Renal cortical epithelial cell (primary cell): ENCODE data around the gene GDF11. TPM values are rescaled to one million over a fixed set of nuclear protein-coding genes. Genes with fewer than 3 reads are reported as not detected.

Source experiments
- DNase-seq: peaks from one replicate; pipeline ENCODE4 v3.0.0-alpha.2; 2011; ENCODE audit warnings: low read depth
- total RNA-seq: library from RNA; depleted of rRNA; stranded (reverse); fragments of >200 nt; gene quantifications from 2 replicates; pipeline ENCODE4 v1.2.3, GENCODE V29; 2014

The GDF11 gene
- total RNA-seq, 1 donor from 2014 or later = 7.7 TPM

DNA sequence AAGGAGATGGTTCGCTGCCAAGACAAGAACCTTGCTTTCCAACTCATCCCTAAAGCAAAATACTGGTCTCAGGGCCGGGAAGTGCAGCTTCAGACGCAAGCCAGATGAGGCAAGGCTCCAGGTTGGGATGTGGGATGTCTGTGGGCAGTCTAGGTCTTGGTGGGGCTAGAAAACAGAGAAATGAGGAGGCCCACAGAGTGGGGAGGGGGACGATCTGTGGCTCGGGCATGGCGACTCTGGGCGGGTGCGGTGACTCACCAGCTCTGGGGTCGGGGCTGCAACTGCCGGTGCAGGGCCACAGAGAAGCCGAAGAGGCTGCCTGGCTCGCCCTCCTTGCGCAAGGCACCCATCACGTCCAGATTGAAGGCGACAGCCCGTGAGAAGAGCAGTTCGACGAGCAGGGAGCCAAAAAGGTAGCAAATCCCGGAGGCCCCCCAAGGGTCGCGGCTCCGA is 35.7 kb upstream of the GDF11 start:
- DNase-seq = no peak

DNA sequence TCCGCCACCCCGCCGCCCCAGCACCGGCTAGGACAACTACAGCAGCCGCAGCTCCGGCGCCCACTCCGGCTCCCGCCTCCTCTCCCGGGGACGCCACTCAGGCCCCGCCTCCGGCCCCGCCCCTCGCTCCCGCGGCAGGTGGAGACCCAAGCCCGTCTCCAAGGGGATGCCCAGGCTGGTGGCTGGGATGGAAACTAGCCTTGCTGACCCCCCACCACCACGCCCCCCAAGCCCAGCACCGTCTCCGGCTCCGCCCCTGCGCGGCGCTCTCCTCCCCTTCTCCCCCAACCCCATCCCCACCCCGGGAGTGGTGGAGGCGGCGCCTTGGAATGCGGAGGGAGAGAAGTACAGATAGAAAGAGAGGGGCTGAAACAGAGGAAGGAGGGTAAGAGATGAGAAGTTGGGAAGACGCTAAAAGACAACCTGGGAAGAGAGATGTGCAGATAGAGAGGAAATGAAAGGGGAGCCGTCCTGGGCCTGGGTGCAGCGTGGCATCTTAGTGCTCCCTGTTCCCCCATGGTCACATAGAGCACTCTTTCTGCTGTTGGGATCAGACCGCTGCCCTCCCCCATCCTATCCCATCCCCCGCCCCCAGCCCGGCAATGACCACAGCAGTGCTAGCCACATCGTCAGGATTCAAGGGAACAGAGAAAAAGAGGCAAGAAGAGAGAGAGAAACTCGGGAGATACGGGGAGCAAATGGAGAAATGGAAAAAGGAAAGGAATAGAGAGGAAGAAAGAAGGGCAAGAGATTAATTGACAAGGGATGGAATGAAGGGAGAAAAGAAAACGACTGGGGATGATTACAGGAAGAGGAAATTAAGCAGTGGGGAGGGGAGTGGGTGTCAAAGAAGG is 34.9 kb upstream of the GDF11 start, which contains the start of gene ITGA7:
ITGA7 (minus strand) TSS at position 64 of the 854 bp plus-strand sequence. CDS start 222 bp downstream, outside the sequence.
- DNase-seq = no peak

DNA sequence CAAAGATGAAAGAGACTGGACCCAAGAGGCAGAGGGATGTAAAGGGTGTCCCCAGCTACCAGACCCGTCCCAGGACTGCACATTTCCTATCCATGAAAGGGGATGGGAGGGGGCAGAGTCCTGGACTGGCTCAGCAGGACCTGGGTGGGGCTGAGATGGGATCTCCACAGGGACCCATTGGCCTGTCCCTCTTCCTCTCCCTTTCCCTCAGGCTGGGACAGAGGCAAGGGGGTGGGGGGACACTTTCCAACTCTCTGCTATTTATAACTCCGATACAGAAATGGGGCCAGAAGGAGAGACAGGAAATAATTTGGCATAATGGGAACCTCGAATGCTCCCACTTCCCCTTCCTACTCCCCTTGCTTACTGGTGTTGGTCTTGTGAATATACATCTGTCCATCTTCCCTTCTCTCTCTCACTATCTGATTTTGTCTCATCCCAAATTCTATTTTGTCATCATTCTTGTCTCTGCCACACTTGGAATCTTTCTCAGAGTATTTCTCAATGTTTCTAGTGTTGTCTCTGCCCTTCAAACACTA is 34.2 kb upstream of the GDF11 start:
- DNase-seq = no peak

DNA sequence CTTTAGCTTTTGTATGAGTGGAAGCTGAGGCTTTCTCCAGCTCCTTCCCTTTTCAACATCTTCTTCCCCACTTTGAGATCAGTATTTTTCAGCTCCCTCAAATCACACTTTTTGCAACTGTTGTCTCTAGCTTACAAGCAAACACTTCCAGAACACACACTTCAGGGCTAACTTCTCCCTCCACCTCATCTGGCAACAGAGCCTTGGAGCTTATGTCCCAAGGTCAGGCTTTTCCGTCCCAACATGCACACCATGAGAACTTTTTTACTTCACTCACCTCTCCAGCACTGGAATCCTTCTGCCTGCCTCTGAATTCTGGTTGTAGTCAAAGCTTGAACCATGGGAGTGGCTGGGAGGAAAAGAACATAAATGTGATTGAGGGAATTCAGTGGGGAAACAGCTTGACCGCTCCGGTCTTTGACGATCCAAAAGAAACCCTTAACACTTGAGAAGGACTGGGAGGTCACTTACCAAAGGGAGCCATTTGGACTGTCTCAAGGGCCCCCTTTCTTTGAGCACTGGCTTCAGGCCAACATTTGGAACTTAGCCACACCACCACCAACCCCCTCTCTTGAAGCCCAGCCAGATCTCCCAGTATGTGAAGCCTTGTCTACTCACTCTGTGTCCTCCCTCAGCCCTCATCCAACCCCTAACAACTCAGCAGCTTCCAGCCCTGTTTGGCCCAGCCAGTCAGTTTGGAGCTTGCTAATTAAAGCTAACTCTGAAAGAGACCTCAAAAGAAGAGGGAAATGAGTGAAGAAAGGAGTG is 31.0 kb upstream of the GDF11 start:
- DNase-seq = no peak

DNA sequence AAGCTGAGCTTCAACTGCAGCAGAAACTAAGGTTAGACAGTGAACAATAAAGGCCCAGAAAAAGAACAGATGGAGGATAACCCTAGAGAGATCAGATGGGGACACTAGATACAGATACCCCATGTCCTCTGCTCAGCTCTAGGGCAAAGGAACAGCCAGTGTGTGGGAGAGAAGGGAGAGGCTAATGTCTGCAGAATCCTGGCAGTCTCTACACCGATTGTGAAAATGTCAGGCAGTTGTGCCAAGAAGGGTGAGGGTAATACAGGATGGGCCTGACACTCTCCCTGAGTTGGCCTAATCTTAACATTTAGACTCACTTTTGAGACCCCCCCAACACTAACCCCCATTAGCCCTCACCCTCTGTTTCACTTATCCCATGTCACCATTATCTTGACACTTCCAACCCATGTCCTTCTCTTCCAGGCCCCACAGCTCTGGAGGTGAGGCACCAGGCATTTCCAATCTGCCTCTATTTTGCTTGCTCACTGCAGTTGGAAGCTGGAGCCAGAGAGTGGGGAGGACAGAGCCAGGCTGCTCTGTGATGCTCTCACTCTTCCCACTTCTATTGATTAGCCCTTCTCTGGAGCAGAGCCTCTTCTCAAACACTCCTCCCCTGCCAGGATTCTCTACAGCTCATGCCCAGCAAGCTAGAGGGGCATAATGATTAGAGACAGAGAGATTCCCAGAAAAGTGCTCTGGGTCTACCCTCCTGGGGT is 30.1 kb upstream of the GDF11 start:
- DNase-seq = no peak

DNA sequence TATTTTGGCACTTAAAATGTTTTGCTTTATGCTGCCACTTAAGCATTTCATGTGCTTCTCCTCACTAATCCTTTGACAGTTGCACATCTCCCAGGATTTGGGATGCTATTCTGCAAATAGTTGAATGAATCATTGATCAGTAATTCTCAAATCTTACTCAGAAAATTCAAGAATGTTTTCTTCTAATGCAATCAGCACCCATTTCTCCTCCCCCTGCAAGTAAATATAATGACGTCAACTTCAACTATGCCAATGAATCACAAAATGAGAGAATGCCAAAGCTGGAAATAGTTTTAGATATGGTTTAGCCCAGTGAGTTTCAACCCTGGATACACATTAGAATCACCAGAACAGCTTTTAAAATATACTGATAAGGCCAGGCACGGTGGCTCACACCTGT is 29.2 kb upstream of the GDF11 start:
- peak; percentile 41 for DNase-seq

DNA sequence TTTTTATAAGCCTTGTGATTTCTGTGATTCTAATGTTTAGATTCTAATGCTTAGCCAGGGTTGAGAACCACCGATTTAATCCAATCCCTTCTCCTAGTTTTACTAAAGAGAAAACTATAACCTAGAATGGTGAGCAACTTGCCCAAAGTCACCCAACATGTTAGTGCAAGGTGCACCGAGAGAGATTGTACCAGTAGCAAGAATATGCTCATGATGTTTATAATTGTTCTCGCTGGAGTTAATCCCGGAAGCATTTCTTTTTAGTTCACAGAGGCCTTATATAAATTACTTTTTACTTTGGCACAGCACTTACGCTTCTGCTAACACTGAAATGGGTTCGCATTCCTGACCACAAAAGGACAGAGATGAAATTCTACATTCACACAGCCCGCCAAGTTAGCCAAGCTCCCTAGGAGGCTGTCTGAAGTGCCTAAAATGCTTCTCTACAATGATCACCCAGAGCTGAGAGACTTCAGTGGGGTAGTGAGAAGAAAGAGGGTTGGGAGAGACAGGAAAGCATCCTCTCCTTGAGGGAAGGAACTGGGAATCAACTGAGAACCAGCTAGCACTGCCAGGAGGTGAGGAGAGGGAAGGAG is 27.7 kb upstream of the GDF11 start:
- no peak for DNase-seq

DNA sequence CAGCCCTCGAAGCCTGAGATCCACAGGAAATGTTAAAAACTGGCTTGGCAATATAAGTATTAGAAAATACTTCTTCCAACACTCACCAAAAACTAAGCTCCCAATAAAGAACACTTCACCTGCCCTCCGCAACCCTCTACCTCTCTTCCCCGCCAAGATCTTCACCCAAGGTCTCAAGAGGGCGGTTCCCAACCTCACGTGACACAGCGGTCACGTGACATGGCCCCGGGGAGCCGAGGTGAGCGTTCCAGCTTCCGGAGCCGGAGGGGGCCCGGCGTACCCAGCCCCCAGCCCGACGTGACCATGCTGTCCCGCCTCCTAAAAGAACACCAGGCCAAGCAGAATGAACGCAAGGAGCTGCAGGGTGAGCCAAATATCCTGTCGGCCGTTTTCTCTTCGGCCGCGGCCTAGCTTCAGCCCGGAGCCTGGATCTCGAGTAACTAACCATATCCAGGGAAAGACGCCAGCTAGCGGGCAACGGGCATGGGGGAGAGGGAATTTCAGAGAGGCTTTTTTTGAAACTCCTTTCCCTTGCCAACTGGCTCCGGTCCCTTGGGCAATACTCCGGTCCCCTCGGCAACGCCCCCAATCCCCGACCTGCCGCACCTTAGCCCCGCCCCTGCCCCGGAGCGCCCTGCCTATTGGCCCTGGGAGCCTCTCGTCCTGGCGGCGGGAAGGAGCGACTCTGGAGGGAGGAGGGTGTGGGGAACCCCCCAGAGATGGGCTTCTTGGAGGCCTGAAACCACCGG is 26.9 kb upstream of the GDF11 start, which contains the start of gene BLOC1S1:
BLOC1S1 (plus strand) TSS at position 214 of the 749 bp plus-strand sequence; CDS start at position 220, 6 bp downstream.
- DNase-seq = peak; percentile 71

DNA sequence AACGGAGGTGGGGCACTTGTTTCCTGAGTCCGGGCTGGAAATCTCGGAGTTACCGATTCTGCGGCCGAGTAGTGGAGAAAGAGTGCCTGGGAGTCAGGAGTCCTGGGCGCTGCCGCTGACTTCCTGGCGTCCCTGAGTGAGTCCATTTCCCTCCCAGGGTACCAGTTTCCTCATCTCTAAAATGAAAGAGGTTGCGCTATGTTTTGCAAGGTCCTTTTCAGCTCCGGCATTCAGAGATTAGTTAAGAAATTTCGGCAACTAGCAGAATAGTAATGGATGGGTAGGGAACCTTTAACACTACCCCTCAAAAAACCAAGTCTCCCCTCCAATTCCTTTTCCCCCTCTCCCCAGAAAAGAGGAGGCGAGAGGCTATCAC is 26.4 kb upstream of the GDF11 start:
- no peak for DNase-seq

DNA sequence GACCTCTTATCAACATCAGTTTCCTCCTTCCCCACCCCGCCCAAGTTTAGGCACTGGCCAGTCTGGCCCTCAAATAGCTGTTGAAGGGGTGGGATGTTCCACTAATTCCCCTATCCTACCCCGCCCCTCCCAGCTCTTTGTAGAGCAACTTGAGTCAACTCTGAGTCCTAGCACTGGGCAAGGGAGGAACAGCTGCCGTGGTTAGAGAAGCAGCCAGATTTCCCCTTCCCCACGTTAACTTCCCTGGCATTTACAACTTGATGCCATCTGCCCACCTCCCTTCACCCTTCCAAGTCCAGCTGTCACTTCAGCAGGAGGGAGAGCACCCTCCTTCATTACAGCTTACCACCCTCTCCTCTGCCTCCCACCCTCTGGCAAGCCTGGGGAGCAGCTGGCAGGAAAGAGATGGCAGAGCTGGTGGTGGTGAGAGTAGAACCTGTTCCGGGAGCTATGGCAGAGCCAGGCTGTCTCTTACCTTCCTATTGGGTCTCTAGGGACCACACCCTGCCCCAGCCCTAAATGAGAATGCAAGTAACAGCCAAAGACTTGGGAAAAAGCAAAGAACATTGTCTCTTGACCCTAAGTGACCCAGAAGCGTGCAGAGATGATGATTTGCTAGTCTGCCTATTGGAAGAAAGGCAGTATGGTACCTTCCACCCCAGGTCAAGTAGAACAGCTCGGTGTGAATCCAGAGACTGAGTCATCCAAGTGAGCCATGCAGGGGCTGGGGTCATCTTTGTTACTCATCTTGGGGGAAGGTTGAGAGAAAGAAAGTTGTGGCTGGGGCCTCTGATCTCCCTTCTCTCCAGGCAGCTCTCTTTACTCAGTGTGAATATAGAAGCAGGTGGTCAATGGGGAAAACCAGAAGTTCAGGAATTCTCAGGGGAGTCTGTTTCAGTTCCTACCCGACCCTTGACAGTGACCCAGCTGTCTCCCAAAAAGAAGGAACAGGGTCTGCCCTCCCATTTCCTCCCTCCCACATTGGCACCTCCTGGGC is 25.6 kb upstream of the GDF11 start:
- peak; percentile 91 for DNase-seq

DNA sequence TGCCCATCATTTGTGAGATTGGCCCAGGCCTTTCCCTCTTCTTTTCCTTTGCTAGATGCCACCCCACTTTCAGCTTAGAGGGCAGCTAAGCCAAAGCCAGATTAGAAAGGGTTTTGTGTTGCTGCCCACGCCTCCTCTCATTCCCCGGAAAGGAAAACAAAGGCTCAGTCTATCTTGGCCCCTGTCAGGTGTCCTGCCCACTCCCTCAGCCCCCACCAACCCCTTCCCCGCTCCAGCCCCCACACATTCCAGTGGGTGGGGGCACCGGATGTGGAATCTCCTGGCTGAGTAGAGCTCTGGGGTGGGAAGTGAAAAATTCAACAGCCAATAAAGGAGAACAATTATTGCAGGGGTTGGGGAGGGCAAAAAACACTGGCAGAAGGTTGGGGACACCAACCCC is 24.9 kb upstream of the GDF11 start:
- DNase-seq = peak; percentile 54

DNA sequence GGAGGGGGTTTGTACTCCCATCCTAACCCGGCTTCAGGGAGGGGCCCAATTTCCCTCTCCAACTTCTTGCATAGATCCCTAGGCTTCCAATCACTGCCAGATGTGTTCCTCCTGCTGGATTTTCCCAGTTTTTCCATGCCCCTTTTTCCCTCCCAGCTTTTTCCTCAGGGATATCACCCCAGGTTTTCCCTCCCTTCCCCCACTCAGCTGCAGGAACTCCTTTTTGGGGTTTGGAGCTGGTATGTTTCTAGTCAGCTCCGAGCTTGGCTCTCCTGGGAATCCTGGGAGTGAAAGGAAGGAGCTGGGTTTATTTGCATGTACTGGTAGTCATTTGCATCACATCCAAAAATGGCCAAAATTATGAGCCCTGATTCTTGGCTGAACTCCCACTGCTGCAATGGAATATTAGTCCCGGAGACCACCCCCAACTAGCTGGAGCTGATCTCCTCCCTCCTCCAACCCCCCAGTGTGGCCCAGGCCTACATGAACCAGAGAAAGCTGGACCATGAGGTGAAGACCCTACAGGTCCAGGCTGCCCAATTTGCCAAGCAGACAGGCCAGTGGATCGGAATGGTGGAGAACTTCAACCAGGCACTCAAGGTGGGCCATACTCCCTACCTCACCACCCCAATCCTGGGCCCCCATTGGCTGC is 24.2 kb upstream of the GDF11 start:
- DNase-seq = no peak

DNA sequence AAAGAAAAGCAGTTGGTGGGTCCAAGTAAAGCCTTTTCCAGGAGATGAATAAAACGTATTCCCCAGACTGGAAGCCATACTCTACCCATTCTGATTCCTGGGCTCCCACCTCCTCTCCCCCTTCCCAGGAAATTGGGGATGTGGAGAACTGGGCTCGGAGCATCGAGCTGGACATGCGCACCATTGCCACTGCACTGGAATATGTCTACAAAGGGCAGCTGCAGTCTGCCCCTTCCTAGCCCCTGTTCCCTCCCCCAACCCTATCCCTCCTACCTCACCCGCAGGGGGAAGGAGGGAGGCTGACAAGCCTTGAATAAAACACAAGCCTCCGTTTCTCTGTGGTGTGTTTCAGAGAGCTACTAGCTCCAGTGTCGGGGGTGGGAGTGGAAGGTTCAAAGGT is 23.6 kb upstream of the GDF11 start:
- DNase-seq = no peak

DNA sequence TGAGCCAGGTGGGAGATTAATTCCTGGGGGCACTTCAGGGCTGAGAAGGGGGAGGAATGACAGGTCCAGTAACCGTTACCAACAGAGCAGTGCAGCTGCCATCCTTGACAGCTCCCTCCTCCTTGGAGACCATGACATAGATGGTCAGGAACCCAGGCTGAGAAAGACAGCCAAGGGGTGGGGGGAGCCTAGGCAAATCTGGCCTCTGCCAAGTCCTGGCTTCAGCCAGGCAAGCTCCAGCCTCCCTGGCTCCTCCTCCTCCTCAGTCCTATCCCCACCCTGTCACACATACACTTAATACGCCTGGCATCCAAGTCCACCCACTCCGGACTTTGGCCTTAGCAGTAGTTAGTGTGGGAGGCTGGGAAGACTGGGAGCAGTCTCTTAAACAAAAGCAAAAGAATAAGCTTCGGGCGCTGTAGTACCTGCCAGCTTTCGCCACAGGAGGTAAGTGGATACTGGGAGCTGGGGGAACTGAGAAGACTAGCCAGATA is 22.8 kb upstream of the GDF11 start, which contains the start of gene RDH5:
RDH5 (plus strand) TSS at position 323 of the 494 bp plus-strand sequence. CDS start 792 bp downstream, outside the sequence.
- DNase-seq = peak; percentile 91

DNA sequence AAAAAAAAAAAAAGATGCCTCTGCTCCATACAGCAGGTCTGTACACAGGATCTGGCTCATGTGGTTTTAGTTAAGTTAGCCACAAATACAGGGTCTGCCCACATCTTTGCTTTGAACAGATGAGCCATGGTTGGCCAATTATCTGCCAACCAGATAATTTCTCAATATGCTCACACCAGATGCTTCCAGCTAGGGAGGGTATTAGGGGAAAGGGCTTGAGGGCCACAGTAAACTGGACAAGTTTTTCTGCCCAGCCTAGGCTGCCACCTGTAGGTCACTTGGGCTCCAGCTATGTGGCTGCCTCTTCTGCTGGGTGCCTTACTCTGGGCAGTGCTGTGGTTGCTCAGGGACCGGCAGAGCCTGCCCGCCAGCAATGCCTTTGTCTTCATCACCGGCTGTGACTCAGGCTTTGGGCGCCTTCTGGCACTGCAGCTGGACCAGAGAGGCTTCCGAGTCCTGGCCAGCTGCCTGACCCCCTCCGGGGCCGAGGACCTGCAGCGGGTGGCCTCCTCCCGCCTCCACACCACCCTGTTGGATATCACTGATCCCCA is 22.0 kb upstream of the GDF11 start:
- peak; percentile 91 for DNase-seq

DNA sequence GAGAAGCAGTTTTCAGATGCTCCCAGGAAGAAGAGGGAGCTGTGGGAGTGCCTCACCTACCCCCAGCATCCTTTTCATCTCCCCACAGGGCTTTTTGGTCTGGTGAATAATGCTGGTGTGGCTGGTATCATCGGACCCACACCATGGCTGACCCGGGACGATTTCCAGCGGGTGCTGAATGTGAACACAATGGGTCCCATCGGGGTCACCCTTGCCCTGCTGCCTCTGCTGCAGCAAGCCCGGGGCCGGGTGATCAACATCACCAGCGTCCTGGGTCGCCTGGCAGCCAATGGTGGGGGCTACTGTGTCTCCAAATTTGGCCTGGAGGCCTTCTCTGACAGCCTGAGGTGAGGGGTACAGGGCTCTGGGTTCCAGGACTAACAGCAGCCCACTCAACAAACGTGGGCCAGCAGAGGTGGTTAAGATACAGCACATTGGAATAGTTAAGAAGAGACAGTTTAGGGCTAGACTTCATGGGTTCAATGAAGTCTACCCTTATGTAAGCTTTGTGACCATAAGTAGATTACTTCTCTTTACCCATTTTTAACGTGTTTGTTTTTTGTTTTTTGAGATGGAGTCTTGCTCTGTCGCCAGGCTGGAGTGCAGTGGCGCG is 21.2 kb upstream of the GDF11 start:
- no peak for DNase-seq

DNA sequence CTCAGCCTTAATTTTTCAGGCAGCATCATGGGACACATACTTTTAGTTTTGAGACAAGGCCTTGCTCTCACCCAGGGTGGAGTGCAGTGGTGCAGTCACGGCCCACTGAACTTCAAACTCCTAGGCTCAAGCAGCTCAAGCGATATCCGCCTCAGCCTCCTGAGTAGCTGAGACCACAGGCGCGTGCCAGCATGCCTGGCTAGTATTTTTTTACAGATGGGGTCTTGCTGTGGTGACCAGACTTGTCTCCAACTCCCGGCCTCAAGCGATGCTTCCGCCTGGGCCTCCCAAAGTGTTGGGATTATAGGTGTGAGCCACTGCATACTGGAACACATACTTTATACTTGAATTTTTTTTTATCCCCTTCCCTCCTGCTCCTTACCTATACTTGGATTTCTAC is 20.0 kb upstream of the GDF11 start:
- DNase-seq = peak; percentile 57
